SK-N-SH treated with all-trans-retinoic acid at 6 μM for 48 hours (cell line): ENCODE results near the gene ATG12.

Experiments
- ATAC-seq: fragments of 200-7000 bp; cut with Tn5 transposase; 3 replicates; pipeline ENCODE4 v1.9.1; 2020; ENCODE audit warnings: mild to moderate bottlenecking, moderate library complexity
- ARNTL ChIP-seq: fragments of 450-650 bp; formaldehyde crosslinking; IDR thresholded peaks from 2 replicates; pipeline ENCODE4 v1.5.0; 2020; ENCODE audit warnings: low read depth, mild to moderate bottlenecking, moderate library complexity, borderline replicate concordance
- CSDC2 ChIP-seq: fragments of 250-450 bp; sonication (Bioruptor Pico); IDR thresholded peaks from 2 replicates; pipeline ENCODE4 v1.5.0; 2020; ENCODE audit warnings: mild to moderate bottlenecking, moderate library complexity
- ESRRG ChIP-seq: fragments of 250-450 bp; sonication (Bioruptor Pico); IDR thresholded peaks from 2 replicates; pipeline ENCODE4 v1.6.1; 2021; ENCODE audit warnings: mild to moderate bottlenecking
- GLIS3 ChIP-seq: fragments of 250-450 bp; sonication (Bioruptor Pico); IDR thresholded peaks from 2 replicates; pipeline ENCODE4 v1.5.0; 2020; ENCODE audit warnings: mild to moderate bottlenecking, moderate library complexity
- ISL1 ChIP-seq: fragments of 250-450 bp; sonication (Bioruptor Pico); IDR thresholded peaks from 2 replicates; pipeline ENCODE4 v2.1.2; 2022; ENCODE audit warnings: mild to moderate bottlenecking, moderate library complexity
- OSR1 ChIP-seq: fragments of 250-450 bp; sonication (Bioruptor Pico); IDR thresholded peaks from 2 replicates; pipeline ENCODE4 v1.8.0; 2022; ENCODE audit warnings: moderate library complexity, mild to moderate bottlenecking, inconsistent platforms
- PPARA ChIP-seq: fragments of 250-450 bp; sonication (Bioruptor Pico); IDR thresholded peaks from 2 replicates; pipeline ENCODE4 v1.5.0; 2020; ENCODE audit warnings: mild to moderate bottlenecking, borderline replicate concordance
- RARB ChIP-seq: fragments of 250-450 bp; sonication (Bioruptor Pico); IDR thresholded peaks from 2 replicates; pipeline ENCODE4 v1.8.0; 2021; ENCODE audit warnings: mild to moderate bottlenecking, moderate library complexity
- SNAI2 ChIP-seq: fragments of 250-450 bp; sonication (Bioruptor Pico); IDR thresholded peaks from 2 replicates; pipeline ENCODE4 v1.5.0; 2020; ENCODE audit warnings: mild to moderate bottlenecking, moderate library complexity
- TCF4 ChIP-seq: fragments of 250-450 bp; sonication (Bioruptor Pico); IDR thresholded peaks from 2 replicates; pipeline ENCODE4 v1.8.0; 2021; ENCODE audit warnings: mild to moderate bottlenecking, moderate library complexity, borderline replicate concordance
- TOX ChIP-seq: fragments of 250-450 bp; sonication (Bioruptor Pico); IDR thresholded peaks from 2 replicates; pipeline ENCODE4 v1.8.0; 2021; ENCODE audit warnings: mild to moderate bottlenecking, moderate library complexity, borderline replicate concordance
- ZFP3 ChIP-seq: fragments of 250-450 bp; sonication (Bioruptor Pico); IDR thresholded peaks from 2 replicates; pipeline ENCODE4 v1.5.0; 2020; ENCODE audit warnings: mild to moderate bottlenecking, moderate library complexity
- ZFP30 ChIP-seq: fragments of 450-650 bp; formaldehyde crosslinking; IDR thresholded peaks from 2 replicates; pipeline ENCODE4 v1.5.0; 2022; ENCODE audit warnings: mild to moderate bottlenecking, moderate library complexity
- ZNF565 ChIP-seq: fragments of 450-650 bp; formaldehyde crosslinking; conservative IDR thresholded peaks from 2 replicates; pipeline ENCODE4 v1.5.0; 2020; ENCODE audit warnings: low read depth, mild to moderate bottlenecking, moderate library complexity
- ZNF70 ChIP-seq: fragments of 450-650 bp; formaldehyde crosslinking; IDR thresholded peaks from 2 replicates; pipeline ENCODE4 v1.5.0; 2020; ENCODE audit warnings: mild to moderate bottlenecking, moderate library complexity
- ZNF8 ChIP-seq: fragments of 450-650 bp; formaldehyde crosslinking; IDR thresholded peaks from 2 replicates; pipeline ENCODE4 v1.5.0; 2020; ENCODE audit warnings: mild to moderate bottlenecking, moderate library complexity
- TF ChIP-seq, protein P1 (sequence below): fragments of 250-450 bp; sonication (Bioruptor Pico); IDR thresholded peaks from 2 replicates; pipeline ENCODE4 v1.5.1; 2021; ENCODE audit warnings: mild to moderate bottlenecking, moderate library complexity
- TF ChIP-seq, protein P2 (sequence below): fragments of 250-450 bp; sonication (Bioruptor Pico); IDR thresholded peaks from 2 replicates; pipeline ENCODE4 v1.8.0; 2021; ENCODE audit warnings: low read depth, mild to moderate bottlenecking, moderate library complexity, borderline replicate concordance
- TF ChIP-seq, protein P3 (sequence below): fragments of 250-450 bp; sonication (Bioruptor Pico); IDR thresholded peaks from 2 replicates; pipeline ENCODE4 v1.8.0; 2020; ENCODE audit warnings: mild to moderate bottlenecking, moderate library complexity, borderline replicate concordance
- TF ChIP-seq, protein P4 (sequence below): fragments of 250-450 bp; sonication (Bioruptor Pico); IDR thresholded peaks from 2 replicates; pipeline ENCODE4 v1.5.1; 2020; ENCODE audit warnings: low read depth, mild to moderate bottlenecking, moderate library complexity
- TF ChIP-seq, protein P5 (sequence below): fragments of 250-450 bp; sonication (Bioruptor Pico); IDR thresholded peaks from 2 replicates; pipeline ENCODE4 v1.5.0; 2020; ENCODE audit warnings: mild to moderate bottlenecking, moderate library complexity

ATG12 gene

DNA sequence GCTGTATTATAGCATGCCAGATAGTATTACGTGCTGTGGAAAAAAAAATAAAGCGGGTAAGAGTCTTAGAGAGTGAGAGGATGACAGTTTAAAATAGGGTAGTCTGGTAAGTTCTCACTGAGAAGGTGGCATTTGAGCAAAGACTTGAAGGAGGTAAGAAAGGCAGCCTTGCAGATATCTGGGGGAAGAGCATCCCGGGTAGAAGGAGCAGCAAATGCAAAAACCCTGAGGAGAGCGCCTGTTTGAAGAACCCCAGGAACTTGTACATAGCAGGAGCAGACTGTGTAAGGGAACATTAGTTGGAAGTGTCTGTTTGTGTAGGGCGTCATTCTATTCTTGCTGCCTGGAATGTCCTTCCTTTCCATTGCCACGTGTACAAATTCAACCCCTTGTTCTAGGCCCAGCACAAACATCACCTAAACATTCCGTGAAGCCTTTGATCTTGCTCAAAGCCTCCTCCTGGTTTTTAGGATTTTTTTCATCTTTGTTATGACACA, 3.0 kb upstream of the ATG12 start:
- ATAC-seq: no peak

DNA sequence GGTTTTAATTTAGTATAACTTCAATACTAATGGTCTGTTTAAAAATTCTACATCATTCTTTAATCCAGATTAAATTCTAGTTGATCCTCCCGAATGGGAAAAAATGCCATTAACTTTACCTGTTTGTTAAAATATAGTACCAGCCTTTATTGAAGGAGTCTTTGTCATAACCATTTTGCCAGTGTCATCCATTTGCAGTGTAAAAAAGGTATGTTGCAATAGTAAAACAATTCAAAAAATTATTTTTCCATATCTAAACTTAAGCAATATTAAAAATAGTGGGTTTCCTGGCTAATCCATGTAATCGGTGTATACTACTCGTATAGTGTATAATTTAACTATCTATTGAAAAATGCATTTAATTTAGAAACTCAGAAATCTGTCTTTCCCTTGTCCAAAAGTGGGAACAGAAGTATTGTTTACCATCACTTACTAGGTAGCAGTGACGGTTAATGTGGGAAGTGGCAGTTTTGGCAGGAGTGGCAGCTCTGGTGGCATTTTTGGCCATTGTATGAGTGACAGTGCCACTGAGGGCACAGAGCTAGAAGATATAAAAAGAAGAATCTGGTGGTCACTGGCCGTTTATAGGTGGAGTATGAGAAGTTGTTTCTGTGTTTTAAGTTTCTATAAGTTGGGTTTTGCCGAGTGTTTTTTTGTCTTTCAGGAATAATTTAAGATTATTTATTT, 2.2 kb upstream of the ATG12 start:
- ATAC-seq: no peak
- no peak for TF ChIP-seq ZFP30 (CRISPR knock-in tag)
- TF ChIP-seq, protein P1, sequence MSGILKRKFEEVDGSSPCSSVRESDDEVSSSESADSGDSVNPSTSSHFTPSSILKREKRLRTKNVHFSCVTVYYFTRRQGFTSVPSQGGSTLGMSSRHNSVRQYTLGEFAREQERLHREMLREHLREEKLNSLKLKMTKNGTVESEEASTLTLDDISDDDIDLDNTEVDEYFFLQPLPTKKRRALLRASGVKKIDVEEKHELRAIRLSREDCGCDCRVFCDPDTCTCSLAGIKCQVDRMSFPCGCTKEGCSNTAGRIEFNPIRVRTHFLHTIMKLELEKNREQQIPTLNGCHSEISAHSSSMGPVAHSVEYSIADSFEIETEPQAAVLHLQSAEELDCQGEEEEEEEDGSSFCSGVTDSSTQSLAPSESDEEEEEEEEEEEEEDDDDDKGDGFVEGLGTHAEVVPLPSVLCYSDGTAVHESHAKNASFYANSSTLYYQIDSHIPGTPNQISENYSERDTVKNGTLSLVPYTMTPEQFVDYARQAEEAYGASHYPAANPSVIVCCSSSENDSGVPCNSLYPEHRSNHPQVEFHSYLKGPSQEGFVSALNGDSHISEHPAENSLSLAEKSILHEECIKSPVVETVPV (CRISPR knock-in tag): no peak
- TF ChIP-seq, protein P2, sequence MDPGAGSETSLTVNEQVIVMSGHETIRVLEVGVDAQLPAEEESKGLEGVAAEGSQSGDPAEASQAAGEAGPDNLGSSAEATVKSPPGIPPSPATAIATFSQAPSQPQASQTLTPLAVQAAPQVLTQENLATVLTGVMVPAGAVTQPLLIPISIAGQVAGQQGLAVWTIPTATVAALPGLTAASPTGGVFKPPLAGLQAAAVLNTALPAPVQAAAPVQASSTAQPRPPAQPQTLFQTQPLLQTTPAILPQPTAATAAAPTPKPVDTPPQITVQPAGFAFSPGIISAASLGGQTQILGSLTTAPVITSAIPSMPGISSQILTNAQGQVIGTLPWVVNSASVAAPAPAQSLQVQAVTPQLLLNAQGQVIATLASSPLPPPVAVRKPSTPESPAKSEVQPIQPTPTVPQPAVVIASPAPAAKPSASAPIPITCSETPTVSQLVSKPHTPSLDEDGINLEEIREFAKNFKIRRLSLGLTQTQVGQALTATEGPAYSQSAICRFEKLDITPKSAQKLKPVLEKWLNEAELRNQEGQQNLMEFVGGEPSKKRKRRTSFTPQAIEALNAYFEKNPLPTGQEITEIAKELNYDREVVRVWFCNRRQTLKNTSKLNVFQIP (CRISPR knock-in tag): no peak
- no peak for TF ChIP-seq GLIS3 (CRISPR knock-in tag)
- no peak for TF ChIP-seq ESRRG (CRISPR knock-in tag)
- TF ChIP-seq ISL1 (CRISPR knock-in tag): no peak

More for the DNA sequence above, 3.0 kb upstream of the ATG12 start:
- TF ChIP-seq ARNTL: no peak
- TF ChIP-seq, protein P3, sequence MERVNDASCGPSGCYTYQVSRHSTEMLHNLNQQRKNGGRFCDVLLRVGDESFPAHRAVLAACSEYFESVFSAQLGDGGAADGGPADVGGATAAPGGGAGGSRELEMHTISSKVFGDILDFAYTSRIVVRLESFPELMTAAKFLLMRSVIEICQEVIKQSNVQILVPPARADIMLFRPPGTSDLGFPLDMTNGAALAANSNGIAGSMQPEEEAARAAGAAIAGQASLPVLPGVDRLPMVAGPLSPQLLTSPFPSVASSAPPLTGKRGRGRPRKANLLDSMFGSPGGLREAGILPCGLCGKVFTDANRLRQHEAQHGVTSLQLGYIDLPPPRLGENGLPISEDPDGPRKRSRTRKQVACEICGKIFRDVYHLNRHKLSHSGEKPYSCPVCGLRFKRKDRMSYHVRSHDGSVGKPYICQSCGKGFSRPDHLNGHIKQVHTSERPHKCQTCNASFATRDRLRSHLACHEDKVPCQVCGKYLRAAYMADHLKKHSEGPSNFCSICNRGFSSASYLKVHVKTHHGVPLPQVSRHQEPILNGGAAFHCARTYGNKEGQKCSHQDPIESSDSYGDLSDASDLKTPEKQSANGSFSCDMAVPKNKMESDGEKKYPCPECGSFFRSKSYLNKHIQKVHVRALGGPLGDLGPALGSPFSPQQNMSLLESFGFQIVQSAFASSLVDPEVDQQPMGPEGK (CRISPR knock-in tag): no peak
- TF ChIP-seq ZNF8 (CRISPR knock-in tag): no peak
- no peak for TF ChIP-seq RARB (CRISPR knock-in tag)
- no peak for TF ChIP-seq OSR1 (CRISPR knock-in tag)
- TF ChIP-seq ISL1 (CRISPR knock-in tag): no peak
- no peak for TF ChIP-seq ZNF565 (CRISPR knock-in tag)
- no peak for TF ChIP-seq GLIS3 (CRISPR knock-in tag)
- no peak for TF ChIP-seq ESRRG (CRISPR knock-in tag)
- TF ChIP-seq, protein P2 (CRISPR knock-in tag): no peak
- TF ChIP-seq TCF4 (CRISPR knock-in tag): no peak
- no peak for TF ChIP-seq SNAI2
- TF ChIP-seq TOX: no peak
- TF ChIP-seq, protein P4, sequence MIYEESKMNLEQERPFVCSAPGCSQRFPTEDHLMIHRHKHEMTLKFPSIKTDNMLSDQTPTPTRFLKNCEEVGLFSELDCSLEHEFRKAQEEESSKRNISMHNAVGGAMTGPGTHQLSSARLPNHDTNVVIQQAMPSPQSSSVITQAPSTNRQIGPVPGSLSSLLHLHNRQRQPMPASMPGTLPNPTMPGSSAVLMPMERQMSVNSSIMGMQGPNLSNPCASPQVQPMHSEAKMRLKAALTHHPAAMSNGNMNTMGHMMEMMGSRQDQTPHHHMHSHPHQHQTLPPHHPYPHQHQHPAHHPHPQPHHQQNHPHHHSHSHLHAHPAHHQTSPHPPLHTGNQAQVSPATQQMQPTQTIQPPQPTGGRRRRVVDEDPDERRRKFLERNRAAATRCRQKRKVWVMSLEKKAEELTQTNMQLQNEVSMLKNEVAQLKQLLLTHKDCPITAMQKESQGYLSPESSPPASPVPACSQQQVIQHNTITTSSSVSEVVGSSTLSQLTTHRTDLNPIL: no peak
- no peak for TF ChIP-seq CSDC2
- no peak for TF ChIP-seq PPARA
- no peak for TF ChIP-seq ZFP3 (CRISPR knock-in tag)
- TF ChIP-seq ZNF70 (CRISPR knock-in tag): no peak
- TF ChIP-seq, protein P5, sequence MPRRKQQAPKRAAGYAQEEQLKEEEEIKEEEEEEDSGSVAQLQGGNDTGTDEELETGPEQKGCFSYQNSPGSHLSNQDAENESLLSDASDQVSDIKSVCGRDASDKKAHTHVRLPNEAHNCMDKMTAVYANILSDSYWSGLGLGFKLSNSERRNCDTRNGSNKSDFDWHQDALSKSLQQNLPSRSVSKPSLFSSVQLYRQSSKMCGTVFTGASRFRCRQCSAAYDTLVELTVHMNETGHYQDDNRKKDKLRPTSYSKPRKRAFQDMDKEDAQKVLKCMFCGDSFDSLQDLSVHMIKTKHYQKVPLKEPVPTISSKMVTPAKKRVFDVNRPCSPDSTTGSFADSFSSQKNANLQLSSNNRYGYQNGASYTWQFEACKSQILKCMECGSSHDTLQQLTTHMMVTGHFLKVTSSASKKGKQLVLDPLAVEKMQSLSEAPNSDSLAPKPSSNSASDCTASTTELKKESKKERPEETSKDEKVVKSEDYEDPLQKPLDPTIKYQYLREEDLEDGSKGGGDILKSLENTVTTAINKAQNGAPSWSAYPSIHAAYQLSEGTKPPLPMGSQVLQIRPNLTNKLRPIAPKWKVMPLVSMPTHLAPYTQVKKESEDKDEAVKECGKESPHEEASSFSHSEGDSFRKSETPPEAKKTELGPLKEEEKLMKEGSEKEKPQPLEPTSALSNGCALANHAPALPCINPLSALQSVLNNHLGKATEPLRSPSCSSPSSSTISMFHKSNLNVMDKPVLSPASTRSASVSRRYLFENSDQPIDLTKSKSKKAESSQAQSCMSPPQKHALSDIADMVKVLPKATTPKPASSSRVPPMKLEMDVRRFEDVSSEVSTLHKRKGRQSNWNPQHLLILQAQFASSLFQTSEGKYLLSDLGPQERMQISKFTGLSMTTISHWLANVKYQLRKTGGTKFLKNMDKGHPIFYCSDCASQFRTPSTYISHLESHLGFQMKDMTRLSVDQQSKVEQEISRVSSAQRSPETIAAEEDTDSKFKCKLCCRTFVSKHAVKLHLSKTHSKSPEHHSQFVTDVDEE (CRISPR knock-in tag): no peak
- TF ChIP-seq ZFP30 (CRISPR knock-in tag): no peak
- TF ChIP-seq, all 23 proteins: peak for 0
